Type B pancreatic cell (in vitro differentiated cells): ENCODE data around the gene PITPNC1. TPM values are rescaled to one million over a fixed set of nuclear protein-coding genes. Genes with fewer than 3 reads are reported as not detected.

Source experiments
- DNase-seq: peaks from one replicate; pipeline ENCODE4 v3.0.0; 2021; ENCODE audit warnings: mixed read lengths; ENCODE audit not compliant: unreplicated experiment; ENCODE audit errors: extremely low spot score
- H3K27ac Mint-ChIP-seq: 2 replicates; pipeline ENCODE4 v1.8.0; 2021; ENCODE audit warnings: mild to moderate bottlenecking, mixed read lengths
- H3K27me3 Mint-ChIP-seq: 2 replicates; pipeline ENCODE4 v1.8.0; 2021; ENCODE audit warnings: mixed read lengths
- H3K36me3 Mint-ChIP-seq: 2 replicates; pipeline ENCODE4 v1.8.0; 2021; ENCODE audit warnings: mixed read lengths
- H3K4me1 Mint-ChIP-seq: one replicate; pipeline ENCODE4 v1.8.0; 2021; ENCODE audit warnings: mixed read lengths; ENCODE audit not compliant: unreplicated experiment
- H3K4me3 Mint-ChIP-seq: 2 replicates; pipeline ENCODE4 v1.8.0; 2021; ENCODE audit warnings: mild to moderate bottlenecking, mixed read lengths
- H3K9me3 Mint-ChIP-seq: 2 replicates; pipeline ENCODE4 v1.8.0; 2021; ENCODE audit warnings: mixed read lengths
- CTCF ChIP-seq: fragments of 200-600 bp; sonication (generic); conservative IDR thresholded peaks from 2 replicates; pipeline ENCODE4 v1.5.0; 2021; ENCODE audit warnings: antibody characterized with exemption, mild to moderate bottlenecking
- total RNA-seq: library from RNA; stranded (reverse); gene quantifications from 2 replicates; pipeline ENCODE4 v1.2.1, GENCODE V29; 2021; ENCODE audit warnings: low replicate concordance

Gene PITPNC1
- total RNA-seq, 1 donor from 2014 or later, result 18.7 TPM

GRCh38 chr17:67712375-67712774 lies 335.3 kb downstream of the PITPNC1 start:
- H3K4me3 Mint-ChIP-seq, result no peak overlapping the region
- no peaks in the 10 kb centered on the region for H3K4me1 Mint-ChIP-seq
- no peaks in the 10 kb centered on the region for H3K36me3 Mint-ChIP-seq
- H3K27ac Mint-ChIP-seq, result no peak overlapping the region
- no peak for DNase-seq
- no peak for TF ChIP-seq CTCF
- peaks cover 5% of the 10 kb centered on the region for H3K9me3 Mint-ChIP-seq
- H3K27me3 Mint-ChIP-seq, result peaks cover 3% of the 10 kb centered on the region

- peaks cover 6% of the 10 kb centered on the region for H3K4me1 Mint-ChIP-seq
- H3K36me3 Mint-ChIP-seq, result no peaks in the 10 kb centered on the region
- H3K27ac Mint-ChIP-seq, result no peak overlapping the region
- no peak for TF ChIP-seq CTCF
- peaks cover 3% of the 10 kb centered on the region for H3K27me3 Mint-ChIP-seq
- H3K4me3 Mint-ChIP-seq, result no peak overlapping the region
- no peak for DNase-seq
- H3K9me3 Mint-ChIP-seq, result peaks cover 5% of the 10 kb centered on the region
Measured at GRCh38 chr17:67713169-67713568, 336.1 kb downstream of the PITPNC1 start.

GRCh38 chr17:67716405-67716798 lies 339.3 kb downstream of the PITPNC1 start:
- TF ChIP-seq CTCF, result no peak
- Mint-ChIP-seq H3K36me3 (peaks cover 2% of the 10 kb centered on the region), H3K4me3 (no peak overlapping the region), H3K9me3 (peaks cover 5% of the 10 kb centered on the region), H3K4me1 (peaks cover 10% of the 10 kb centered on the region), H3K27me3 (peaks cover 3% of the 10 kb centered on the region), H3K27ac (peak overlapping the region; percentile 99)
- no peak for DNase-seq

- Mint-ChIP-seq H3K4me1 (peaks cover 10% of the 10 kb centered on the region), H3K27me3 (peaks cover 3% of the 10 kb centered on the region), H3K4me3 (peak overlapping the region; percentile 100), H3K9me3 (peaks cover 5% of the 10 kb centered on the region), H3K27ac (peak overlapping the region; percentile 99), H3K36me3 (peaks cover 10% of the 10 kb centered on the region)
- DNase-seq, result no peak
- no peak for TF ChIP-seq CTCF
Measured at GRCh38 chr17:67717192-67717623, 340.1 kb downstream of the PITPNC1 start.

- peaks cover 5% of the 10 kb centered on the region for H3K9me3 Mint-ChIP-seq
- H3K27ac Mint-ChIP-seq, result peak within 1 kb of the TSS; percentile 99
- H3K27me3 Mint-ChIP-seq, result peaks cover 3% of the 10 kb centered on the region
- H3K4me3 Mint-ChIP-seq, result peak within 1 kb of the TSS; percentile 100
- peaks cover 10% of the 10 kb centered on the region for H3K4me1 Mint-ChIP-seq
- peaks cover 12% of the 10 kb centered on the region for H3K36me3 Mint-ChIP-seq
- peak; percentile 100 for DNase-seq
- peak; percentile 97 for TF ChIP-seq CTCF
Measured at GRCh38 chr17:67717624-67718324, 340.7 kb downstream of the PITPNC1 start, which contains the start of gene NOL11. Gene NOL11 (plus strand): TSS chr17:67717936. CDS start chr17:67717948, 12 bp downstream.
